Endothelial cell of umbilical vein (primary cell): ENCODE measurements around the gene TET2. TPM values are rescaled to one million over a fixed set of nuclear protein-coding genes. Genes with fewer than 3 reads are reported as not detected.

Experiments used
- BruUV-seq: library from RNA; stranded (reverse); fragments of 400-500 nt; replicated peaks from 2 replicates; lab custom pipeline; 2021; lab: Mats Ljungman, UMichigan
- CTCF ChIA-PET: fragments of 300-600, 350-600 bp; sonication (Branson Sonifier 250); formaldehyde crosslinking; loops from one replicate; lab custom pipeline; 2021; ENCODE audit warnings: antibody characterized with exemption, inconsistent platforms; lab: Charles Lee
- POLR2A ChIA-PET: fragments of 300-600, 350-600 bp; sonication (Branson Sonifier 250); formaldehyde crosslinking; loops from one replicate; lab custom pipeline; 2021; ENCODE audit warnings: antibody characterized with exemption, inconsistent platforms; lab: Charles Lee
- DNase-seq: peaks from one replicate; pipeline ENCODE4 v3.0.0-alpha.2; 2011; ENCODE audit warnings: low read depth, low spot score
- FAIRE-seq: peaks from 2 replicates; lab custom pipeline; 2011; peaks lifted over from hg19 to GRCh38; lab: Jason Lieb, UNC
- H2AFZ ChIP-seq: 2 replicates; pipeline ENCODE4 v1.6.0; 2012; ENCODE audit warnings: low read depth, low read length, control low read depth, inconsistent platforms
- H3K27ac ChIP-seq: 2 replicates; pipeline ENCODE4 v1.5.1; 2011; ENCODE audit warnings: low read depth, mild to moderate bottlenecking, control low read depth, low read length, moderate library complexity; ENCODE audit not compliant: insufficient read depth
- H3K27me3 ChIP-seq, 2 experiments: 2 replicates each; pipeline versions ENCODE4 v1.6.0 to v1.6.1; 2011; ENCODE audit warnings: low read length in 2 of 2, mixed read lengths in 1 of 2; ENCODE audit not compliant: control insufficient read depth in 2 of 2, insufficient read depth in 2 of 2
- H3K36me3 ChIP-seq, 2 experiments: 2 replicates in 1 of 2; 3 replicates in 1 of 2; pipeline ENCODE4 v1.5.1; 2011; ENCODE audit warnings: low read length in 2 of 2, mild to moderate bottlenecking in 1 of 2, moderate library complexity in 1 of 2; ENCODE audit not compliant: control insufficient read depth in 2 of 2, insufficient read depth in 2 of 2; ENCODE audit errors: extremely low read depth in 1 of 2
- H3K4me1 ChIP-seq: 3 replicates; pipeline ENCODE4 v1.5.1; 2011; ENCODE audit warnings: mild to moderate bottlenecking, low read length; ENCODE audit not compliant: control insufficient read depth, insufficient read depth; ENCODE audit errors: extremely low read depth
- H3K4me2 ChIP-seq: 2 replicates; pipeline ENCODE4 v1.6.1; 2011; ENCODE audit warnings: low read length, control low read depth, mixed read lengths; ENCODE audit not compliant: insufficient read depth
- H3K4me3 ChIP-seq, 3 experiments: fragments of 200-600 bp in 1 of 3; sonication (generic), shearing (Covaris generic) in 1 of 3; replicated peaks in 1 of 3; 2 replicates each; pipeline ENCODE4 v1.5.1; 2011 to 2016; ENCODE audit warnings: control low read depth in 3 of 3, low read length in 3 of 3, mild to moderate bottlenecking in 2 of 3, inconsistent platforms in 1 of 3, low read depth in 1 of 3, moderate library complexity in 1 of 3; ENCODE audit not compliant: insufficient read depth in 1 of 3
- H3K79me2 ChIP-seq: 2 replicates; pipeline ENCODE4 v1.6.0; 2012; ENCODE audit warnings: low read length, inconsistent platforms; ENCODE audit not compliant: control insufficient read depth, insufficient read depth
- H3K9ac ChIP-seq: replicated peaks from 2 replicates; pipeline ENCODE3; 2011; ENCODE audit warnings: low read length, control low read depth; ENCODE audit not compliant: insufficient read depth; ENCODE audit errors: extremely low read depth
- H3K9me1 ChIP-seq: replicated peaks from 3 replicates; pipeline ENCODE4 v1.6.0; 2011; ENCODE audit warnings: mild to moderate bottlenecking, low read length; ENCODE audit not compliant: control insufficient read depth, insufficient read depth; ENCODE audit errors: extremely low read depth
- H3K9me3 ChIP-seq: replicated peaks from 2 replicates; pipeline ENCODE4 v1.5.1; 2012; ENCODE audit warnings: low read length, inconsistent platforms; ENCODE audit not compliant: control insufficient read depth, insufficient read depth
- H4K20me1 ChIP-seq: replicated peaks from 2 replicates; pipeline ENCODE3; 2011; ENCODE audit warnings: mild to moderate bottlenecking, low read length; ENCODE audit not compliant: control insufficient read depth, insufficient read depth; ENCODE audit errors: extremely low read depth
- CTCF ChIP-seq, 2 donors: IDR thresholded peaks; 1 replicate in 1 of 2; 2 replicates in 1 of 2; pipeline ENCODE4 v1.5.1; 2011; ENCODE audit warnings: low read length in 2 of 2, mild to moderate bottlenecking in 2 of 2, moderate library complexity in 2 of 2, control low read depth in 1 of 2, inconsistent platforms in 1 of 2, low read depth in 1 of 2; ENCODE audit not compliant: insufficient read depth in 1 of 2; ENCODE audit errors: extremely low read depth in 1 of 2
- EZH2 ChIP-seq: IDR thresholded peaks from 2 replicates; pipeline ENCODE4 v1.6.1; 2012; ENCODE audit warnings: borderline replicate concordance, low read depth, mild to moderate bottlenecking, moderate library complexity, low read length, inconsistent platforms; ENCODE audit not compliant: severe bottlenecking
- FOS ChIP-seq: IDR thresholded peaks from 2 replicates; pipeline ENCODE4 v1.6.1; 2011; ENCODE audit warnings: mild to moderate bottlenecking, low read length, moderate library complexity, borderline replicate concordance; ENCODE audit not compliant: insufficient read depth
- GATA2 ChIP-seq: IDR thresholded peaks from 2 replicates; pipeline ENCODE4 v1.7.0; 2011; ENCODE audit warnings: low read depth, mild to moderate bottlenecking, moderate library complexity, mixed read lengths, low read length; ENCODE audit not compliant: insufficient read length, insufficient read depth
- JUN ChIP-seq: IDR thresholded peaks from 2 replicates; pipeline ENCODE4 v1.6.1; 2011; ENCODE audit warnings: borderline replicate concordance, low read depth; ENCODE audit not compliant: insufficient read length, insufficient read depth
- MYC ChIP-seq: IDR thresholded peaks from one replicate; pipeline ENCODE4 v1.6.1; 2011; ENCODE audit warnings: mild to moderate bottlenecking, low read depth, low read length
- POLR2A ChIP-seq: IDR thresholded peaks from 2 replicates; pipeline ENCODE4 v1.6.1; 2012; ENCODE audit warnings: low read depth, mild to moderate bottlenecking, control low read depth, low read length
- POLR2AphosphoS5 ChIP-seq: IDR thresholded peaks from 2 replicates; pipeline ENCODE4 v1.6.1; 2012; ENCODE audit warnings: low read depth, mild to moderate bottlenecking, control low read depth, low read length, moderate library complexity; ENCODE audit not compliant: insufficient read depth
- dilution Hi-C: fragments of 300-500 bp; cut with MboI; formaldehyde crosslinking; loops from one replicate; pipeline ENCODE4 v1.15.0; 2019; ENCODE audit warnings: low sequenced_read_pairs; ENCODE audit not compliant: extremely low pct_ligation_motif_present
- intact Hi-C: fragments of 100-400 bp; cut with micrococcal nuclease; formaldehyde crosslinking; loops from one replicate; pipeline ENCODE4 v1.10.0; 2022
- polyA plus RNA-seq, 4 experiments: library from polyadenylated mRNA; depleted of rRNA in 3 of 4; stranded (reverse) in 3 of 4; unstranded in 1 of 4; fragments of >200 nt; gene quantifications; 2 replicates each; pipeline versions ENCODE4 v1.2.1 to v1.2.3, GENCODE V29; 2011 to 2012; ENCODE audit warnings: missing spikeins in 1 of 4
- total RNA-seq: library from RNA; stranded (reverse); gene quantifications from 2 replicates; pipeline ENCODE4 v1.2.3, GENCODE V29; 2021
- TF ChIP-seq, protein P1 (sequence below): IDR thresholded peaks from 2 replicates; pipeline ENCODE4 v1.6.1; 2011; ENCODE audit not compliant: insufficient read depth, insufficient read length

The TET2 gene
- total and polyA plus RNA-seq, 2 donors (not counting 3 experiments of a cell fraction or from before 2014, with no cell fraction given) = 4.8 to 17.5 TPM

DNA sequence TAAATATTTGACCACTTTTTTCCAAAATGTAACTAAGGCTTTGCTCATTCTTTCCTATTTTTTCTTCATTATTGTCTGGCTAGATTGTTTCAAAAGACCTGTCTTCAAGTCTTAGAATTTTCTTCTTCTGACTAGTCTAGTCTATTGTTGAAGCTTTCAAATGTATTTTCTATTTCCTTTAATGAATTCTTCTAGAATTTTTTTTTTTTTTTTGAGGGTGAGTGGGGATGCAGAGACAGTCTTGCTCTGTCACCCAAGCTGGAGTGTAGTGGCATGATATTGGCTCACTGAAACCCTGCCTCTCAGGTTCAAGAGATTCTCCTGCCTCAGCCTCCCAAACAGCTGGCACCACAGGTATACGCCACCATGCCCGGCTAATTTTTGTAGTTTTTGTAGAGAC lies 141.4 kb downstream of the TET2 start:
- CTCF ChIA-PET = no interaction called here
- intact Hi-C loops (loop anchor here (5.0 kb wide), 1 partner anchor 141 kb away; the partner anchor contains the start of gene TET2), dilution Hi-C loops (no loop called here)

More for the DNA sequence above, 141.4 kb downstream of the TET2 start:
- H3K4me1 ChIP-seq = no peaks in the 10 kb centered on the region
- no peaks in the 10 kb centered on the region for H3K9me1 ChIP-seq
- H2AFZ ChIP-seq = no peak overlapping the region
- TF ChIP-seq FOS (no peak), CTCF (IDR thresholded peaks at IDR 0.05; ENCODE audit: extremely low read depth in 1 of 2, insufficient read depth in 1 of 2, low read depth in 1 of 2, low read length in 2 of 2) (no peak), MYC (no peak), POLR2AphosphoS5 (no peak), JUN (no peak), GATA2 (no peak), POLR2A (no peak), EZH2 (no peak)
- TF ChIP-seq, protein P1, sequence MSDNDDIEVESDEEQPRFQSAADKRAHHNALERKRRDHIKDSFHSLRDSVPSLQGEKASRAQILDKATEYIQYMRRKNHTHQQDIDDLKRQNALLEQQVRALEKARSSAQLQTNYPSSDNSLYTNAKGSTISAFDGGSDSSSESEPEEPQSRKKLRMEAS = no peak
- no TSS peak for BruUV-seq
- H3K79me2 ChIP-seq = no peaks in the 10 kb centered on the region
- H3K9ac ChIP-seq = no peak overlapping the region
- no peaks in the 10 kb centered on the region for H3K27me3 ChIP-seq
- H3K4me2 ChIP-seq = no peak overlapping the region
- no peak overlapping the region for H3K27ac ChIP-seq
- H3K4me3 ChIP-seq = no peak overlapping the region
- POLR2A ChIA-PET = no interaction called here
- no peak for DNase-seq
- H3K9me3 ChIP-seq = no peaks in the 10 kb centered on the region
- H4K20me1 ChIP-seq = no peaks in the 10 kb centered on the region
- no peaks in the 10 kb centered on the region for H3K36me3 ChIP-seq
- no peak for FAIRE-seq
